GM23248 (cell line): ENCODE data around the gene UPK3A. TPM values are rescaled to one million over a fixed set of nuclear protein-coding genes. Genes with fewer than 3 reads are reported as not detected.

Experiments used
- DNase-seq: peaks from one replicate; pipeline ENCODE4 v3.0.0-alpha.2; 2015
- H2AFZ ChIP-seq: fragments of 200-600 bp; sonication (generic); 2 replicates; pipeline ENCODE4 v1.6.1; 2016; ENCODE audit warnings: antibody characterized with exemption
- H3F3A ChIP-seq: fragments of 200-600 bp; sonication (generic); 2 replicates; pipeline ENCODE4 v1.6.1; 2016; ENCODE audit warnings: mild to moderate bottlenecking, antibody characterized with exemption, mixed run types; ENCODE audit not compliant: insufficient read depth
- H3K27ac ChIP-seq: fragments of 200-600 bp; sonication (generic); 2 replicates; pipeline ENCODE4 v1.5.1; 2016; ENCODE audit warnings: mild to moderate bottlenecking
- H3K27me3 ChIP-seq: fragments of 200-600 bp; sonication (generic); replicated peaks from 2 replicates; pipeline ENCODE4 v1.6.1; 2016; ENCODE audit warnings: mild to moderate bottlenecking; ENCODE audit not compliant: insufficient read depth
- H3K36me3 ChIP-seq: fragments of 200-600 bp; sonication (generic); 2 replicates; pipeline ENCODE4 v1.6.1; 2016; ENCODE audit warnings: low read depth, mild to moderate bottlenecking
- H3K4me1 ChIP-seq: fragments of 200-600 bp; sonication (generic); 2 replicates; pipeline ENCODE4 v1.6.1; 2016; ENCODE audit warnings: mild to moderate bottlenecking; ENCODE audit not compliant: insufficient read depth
- H3K4me2 ChIP-seq: fragments of 200-600 bp; sonication (generic); one replicate; pipeline ENCODE4 v1.6.1; 2016; ENCODE audit warnings: mild to moderate bottlenecking; ENCODE audit not compliant: unreplicated experiment
- H3K4me3 ChIP-seq: fragments of 200-600 bp; sonication (generic); 2 replicates; pipeline ENCODE4 v1.5.1; 2016; ENCODE audit warnings: mild to moderate bottlenecking
- H3K79me2 ChIP-seq: fragments of 200-600 bp; sonication (generic); 2 replicates; pipeline ENCODE4 v1.6.1; 2016; ENCODE audit warnings: mild to moderate bottlenecking; ENCODE audit not compliant: insufficient read depth
- H3K9ac ChIP-seq: fragments of 200-600 bp; sonication (generic); 2 replicates; pipeline ENCODE4 v1.6.1; 2016; ENCODE audit warnings: mild to moderate bottlenecking
- H3K9me2 ChIP-seq: fragments of 200-600 bp; sonication (generic); 2 replicates; pipeline ENCODE4 v1.6.1; 2016; ENCODE audit warnings: mixed run types, mild to moderate bottlenecking, moderate library complexity; ENCODE audit not compliant: insufficient read depth
- H3K9me3 ChIP-seq: fragments of 200-600 bp; sonication (generic); one replicate; pipeline ENCODE4 v1.6.1; 2017; ENCODE audit warnings: low read depth
- H4K20me1 ChIP-seq: fragments of 200-600 bp; sonication (generic); 2 replicates; pipeline ENCODE4 v1.6.0; 2016; ENCODE audit not compliant: insufficient read depth
- EZH2 ChIP-seq: fragments of 200-600 bp; sonication (generic); IDR thresholded peaks from 2 replicates; pipeline ENCODE4 v1.6.1; 2018; ENCODE audit warnings: antibody characterized with exemption, mild to moderate bottlenecking; ENCODE audit not compliant: insufficient read depth, poor library complexity, severe bottlenecking
- EZH2phosphoT487 ChIP-seq: fragments of 200-600 bp; sonication (generic); IDR thresholded peaks from 2 replicates; pipeline ENCODE4 v1.6.1; 2018; ENCODE audit warnings: antibody characterized with exemption, moderate library complexity, mild to moderate bottlenecking, low read depth; ENCODE audit not compliant: insufficient read depth
- WGBS, 2 experiments: methylation state at CpG; one replicate each; pipeline ENCODE4 v1.1.6; 2015 to 2017; ENCODE audit warnings: low lambda C conversion rate in 2 of 2, low coverage in 1 of 2; ENCODE audit errors: missing lambda C conversion rate in 2 of 2; 5-methylcytosine and 5-hydroxymethylcytosine counted together
- in situ Hi-C: fragments of 300-500 bp; cut with MboI; formaldehyde crosslinking; loops from 2 replicates; pipeline ENCODE4 v1.15.0; 2020
- polyA plus RNA-seq: library from polyadenylated mRNA; unstranded; fragments of >200 nt; fragmentation: Nextera tagmentation; extraction: Ambion mirVana; gene quantifications from 2 replicates; pipeline ENCODE4 v1.2.1, GENCODE V29; 2016
- total RNA-seq: library from RNA; depleted of rRNA; stranded (reverse); fragments of >200 nt; shearing (Covaris generic); gene quantifications from 2 replicates; pipeline ENCODE4 v1.2.3, GENCODE V29; 2014

Gene UPK3A
- total and polyA plus RNA-seq, 2 experiments from 2014 or later = not detected

DNA sequence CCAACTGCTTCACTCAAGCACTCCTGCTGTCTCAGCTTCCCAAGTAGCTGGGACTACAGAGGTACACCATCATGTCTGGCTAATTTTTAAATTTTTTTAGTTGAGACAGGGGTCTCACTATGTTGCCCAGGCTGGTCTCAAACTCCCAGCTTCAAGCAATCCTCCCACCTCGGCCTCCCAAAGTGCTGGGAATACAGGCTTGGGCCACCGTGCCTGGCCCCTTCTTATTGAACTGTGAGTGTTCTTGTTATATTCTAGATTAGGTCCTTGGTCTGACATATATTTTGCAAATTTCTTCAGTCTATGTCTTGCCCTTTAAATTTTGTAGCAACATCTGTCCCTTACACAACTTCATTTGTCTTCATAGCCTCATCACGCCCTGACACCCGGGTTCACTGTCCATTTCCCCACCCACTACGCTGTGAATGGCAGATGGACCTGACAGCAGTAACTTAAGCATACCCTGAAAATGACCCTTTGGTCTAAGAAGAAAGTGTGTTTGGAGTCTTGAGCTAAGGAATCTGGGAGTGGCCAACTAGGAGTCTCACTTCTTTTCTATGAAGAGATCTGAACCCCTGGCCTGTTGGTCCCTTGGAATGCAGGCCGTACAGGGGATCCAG is 20.8 kb downstream of the UPK3A start:
- H3F3A ChIP-seq = peaks cover 4% of the 10 kb centered on the region; the same call in 1 of the 2 replicates
- 53 to 56% methylated on average over 6 of the region's 6 CpGs for WGBS, 2 experiments
- H3K9ac ChIP-seq = no peak overlapping the region
- TF ChIP-seq EZH2 = no peak
- no peak for TF ChIP-seq EZH2phosphoT487
- H4K20me1 ChIP-seq = no peaks in the 10 kb centered on the region
- DNase-seq = no peak
- H3K9me2 ChIP-seq = no peaks in the 10 kb centered on the region
- no peak overlapping the region for H2AFZ ChIP-seq
- no peak overlapping the region for H3K4me2 ChIP-seq
- no peaks in the 10 kb centered on the region for H3K9me3 ChIP-seq
- H3K79me2 ChIP-seq = peaks cover 6% of the 10 kb centered on the region
- no peaks in the 10 kb centered on the region for H3K36me3 ChIP-seq
- in situ Hi-C loops = no loop called here
- no peak overlapping the region for H3K4me3 ChIP-seq
- peaks cover 7% of the 10 kb centered on the region for H3K4me1 ChIP-seq
- no peaks in the 10 kb centered on the region for H3K27me3 ChIP-seq
- no peak overlapping the region for H3K27ac ChIP-seq

- no peaks in the 10 kb centered on the region for H3K27me3 ChIP-seq
- DNase-seq = no peak
Observed at GRCh38 chr22:45306139-45306538, 21.4 kb downstream of the UPK3A start.

GRCh38 chr22:45308391-45308956 is 23.7 kb downstream of the UPK3A start:
- H3K27ac ChIP-seq = no peak overlapping the region
- H3K27me3 ChIP-seq = no peaks in the 10 kb centered on the region
- no peaks in the 10 kb centered on the region for H3F3A ChIP-seq
- no peaks in the 10 kb centered on the region for H3K9me3 ChIP-seq
- DNase-seq = no peak
- no peak overlapping the region for H3K4me3 ChIP-seq
- H3K4me1 ChIP-seq = peaks cover 9% of the 10 kb centered on the region
- H3K9ac ChIP-seq = no peak overlapping the region
- H3K9me2 ChIP-seq = no peaks in the 10 kb centered on the region
- H2AFZ ChIP-seq = peak overlapping the region; percentile 99
- 82 to 88% methylated on average over 6 of the region's 6 CpGs for WGBS, 2 experiments
- H3K4me2 ChIP-seq = no peak overlapping the region
- H3K36me3 ChIP-seq = no peaks in the 10 kb centered on the region
- in situ Hi-C loops = no loop called here
- H4K20me1 ChIP-seq = no peaks in the 10 kb centered on the region
- peaks cover 11% of the 10 kb centered on the region for H3K79me2 ChIP-seq
- TF ChIP-seq EZH2phosphoT487 (no peak), EZH2 (no peak)

More at GRCh38 chr22:45306139-45306538, 21.4 kb downstream of the UPK3A start:
- Histone ChIP-seq H2AFZ (no peak overlapping the region), H3K79me2 (peaks cover 11% of the 10 kb centered on the region), H3K27ac (no peak overlapping the region), H3K9ac (no peak overlapping the region), H3F3A (peaks cover 4% of the 10 kb centered on the region; the same call in 1 of the 2 replicates), H3K36me3 (no peaks in the 10 kb centered on the region), H3K4me1 (peaks cover 12% of the 10 kb centered on the region), H4K20me1 (no peaks in the 10 kb centered on the region), H3K9me2 (no peaks in the 10 kb centered on the region), H3K9me3 (no peaks in the 10 kb centered on the region), H3K4me2 (no peak overlapping the region), H3K4me3 (no peak overlapping the region)
- in situ Hi-C loops = no loop called here
- WGBS, 2 experiments = 74 to 75% methylated on average over 8 to 9 of the region's 9 CpGs
- TF ChIP-seq EZH2phosphoT487 = no peak
- no peak for TF ChIP-seq EZH2

GRCh38 chr22:45308957-45309421 is 24.2 kb downstream of the UPK3A start:
- Histone ChIP-seq H4K20me1 (no peaks in the 10 kb centered on the region), H3K36me3 (no peaks in the 10 kb centered on the region), H3K9ac (peak overlapping the region; percentile 89), H3K9me3 (no peaks in the 10 kb centered on the region), H3F3A (no peaks in the 10 kb centered on the region), H3K4me2 (peak overlapping the region; percentile 74), H3K27ac (peak overlapping the region; percentile 26), H3K27me3 (no peaks in the 10 kb centered on the region), H3K79me2 (peaks cover 11% of the 10 kb centered on the region), H3K9me2 (no peaks in the 10 kb centered on the region), H3K4me3 (peak overlapping the region; percentile 84), H2AFZ (peak overlapping the region; percentile 99), H3K4me1 (peaks cover 9% of the 10 kb centered on the region)
- TF ChIP-seq EZH2 (no peak), EZH2phosphoT487 (no peak)
- in situ Hi-C loops = no loop called here
- 62 to 64% methylated on average over 25 of the region's 25 CpGs for WGBS, 2 experiments
- no peak for DNase-seq
